ENCODE data around the gene HAUS3. TPM values are rescaled to one million over a fixed set of nuclear protein-coding genes. Genes with fewer than 3 reads are reported as not detected.

The HAUS3 gene
- total RNA-seq, 1 donor from 2014 or later, result 9.0 TPM

DNA sequence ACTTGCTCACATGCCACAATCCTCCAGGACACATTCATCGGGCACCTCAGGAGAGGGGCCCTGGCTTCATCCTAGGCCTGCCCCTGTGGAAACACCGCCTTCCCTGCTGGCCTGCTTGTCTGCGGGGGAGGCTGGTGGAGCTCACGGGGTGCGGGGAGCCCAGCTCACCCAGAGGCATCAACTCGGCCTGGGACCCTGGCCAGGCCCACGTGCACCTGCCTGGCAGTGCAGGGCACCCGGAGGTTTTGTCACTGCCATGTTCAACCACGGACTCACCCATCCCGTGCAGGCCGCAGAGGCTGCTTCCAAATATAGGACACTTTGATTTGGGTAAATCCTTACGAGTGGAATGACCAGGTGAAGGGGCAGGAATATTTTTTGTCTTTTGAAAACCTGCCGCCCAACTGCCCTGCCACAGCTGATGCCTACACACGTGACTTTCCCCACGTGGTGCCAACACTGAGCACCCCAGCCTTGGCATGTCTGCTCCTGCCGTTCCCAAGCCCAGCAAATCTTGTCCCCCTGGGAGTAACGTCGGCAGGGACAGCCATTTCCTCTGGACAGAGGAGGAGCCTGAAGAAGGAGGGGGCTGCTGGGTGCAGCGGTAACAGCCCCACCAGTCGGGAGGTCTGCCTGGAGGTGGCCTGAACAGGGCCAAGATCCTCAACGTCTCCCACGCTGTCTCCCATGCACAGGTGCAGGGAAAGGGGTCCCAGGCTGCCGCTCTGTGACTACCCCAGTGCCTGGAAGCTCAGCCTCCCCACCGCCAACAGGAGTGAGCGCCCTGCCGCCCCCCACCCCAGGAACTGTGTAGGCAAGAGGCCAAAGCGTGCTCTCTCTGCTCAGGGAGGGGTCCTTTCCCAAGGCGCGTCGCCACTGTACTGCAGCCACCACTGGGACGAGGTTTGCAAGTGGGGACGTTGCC is 11.5 kb upstream of the HAUS3 start:
- DNase-seq (ENCODE audit: low read depth, low spot score), result no peak

DNA sequence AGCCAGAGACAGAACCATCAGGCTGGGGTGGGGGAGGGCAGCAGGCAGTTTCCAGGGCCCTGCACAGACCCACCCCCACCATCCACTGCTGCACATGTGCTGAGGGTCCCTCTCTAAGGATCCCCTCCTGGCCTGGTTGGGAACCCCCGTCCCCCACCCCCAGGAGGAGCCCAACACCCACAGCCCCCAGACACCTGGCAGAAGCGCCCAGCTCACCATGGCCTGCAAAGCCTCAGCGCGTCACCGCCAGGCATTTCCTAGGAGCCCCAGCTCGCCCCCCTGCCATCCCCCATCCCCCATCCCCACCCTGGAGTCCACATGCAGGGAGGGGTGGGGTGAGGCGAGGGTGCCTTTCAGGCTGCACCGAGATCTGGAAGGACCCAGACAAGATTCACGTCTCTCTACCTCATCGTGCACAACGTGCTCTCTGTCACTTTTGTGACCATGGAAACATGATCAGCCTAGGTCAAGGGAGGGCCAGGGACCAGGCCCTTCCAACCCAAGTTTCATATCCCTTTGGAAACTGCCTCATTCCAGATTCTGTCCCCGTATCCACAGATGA is 10.7 kb upstream of the HAUS3 start:
- DNase-seq (ENCODE audit: low read depth, low spot score), result no peak

DNA sequence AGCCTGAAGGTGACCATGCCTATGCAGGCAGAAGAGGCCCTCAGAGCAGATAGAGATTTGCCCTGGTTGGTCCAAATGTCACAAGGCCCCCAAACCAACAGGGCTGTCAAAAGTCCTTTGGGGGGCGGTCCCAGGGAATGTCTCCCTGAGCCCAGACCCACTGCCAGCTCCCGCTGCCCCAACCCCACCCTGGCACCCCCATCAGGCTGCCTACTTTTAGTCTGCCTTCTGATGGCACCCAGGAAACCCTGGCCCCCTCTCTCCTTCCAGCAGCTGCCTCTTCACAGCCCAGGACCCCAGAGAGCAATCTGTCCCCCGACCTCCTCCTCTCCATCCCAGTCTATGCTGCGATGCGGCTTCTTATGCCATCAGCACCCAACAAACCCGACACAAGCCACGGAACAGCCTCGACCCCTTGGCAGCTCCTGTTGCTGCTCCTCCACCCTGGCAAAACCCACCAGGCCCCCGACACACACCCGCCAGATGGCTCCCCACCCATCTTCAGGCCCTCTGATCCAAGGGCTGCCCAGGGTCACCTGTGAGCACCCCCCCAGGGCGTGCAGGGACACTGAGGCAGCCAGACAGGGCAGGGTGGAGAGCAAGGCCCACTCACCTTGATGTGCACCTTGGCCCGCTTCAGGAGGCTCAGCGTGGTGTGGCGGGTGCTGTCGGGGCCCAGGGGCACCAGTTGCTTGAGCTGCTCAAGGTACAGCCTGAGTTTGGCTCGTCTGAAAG is 10.0 kb upstream of the HAUS3 start:
- DNase-seq (ENCODE audit: low read depth, low spot score), result no peak

DNA sequence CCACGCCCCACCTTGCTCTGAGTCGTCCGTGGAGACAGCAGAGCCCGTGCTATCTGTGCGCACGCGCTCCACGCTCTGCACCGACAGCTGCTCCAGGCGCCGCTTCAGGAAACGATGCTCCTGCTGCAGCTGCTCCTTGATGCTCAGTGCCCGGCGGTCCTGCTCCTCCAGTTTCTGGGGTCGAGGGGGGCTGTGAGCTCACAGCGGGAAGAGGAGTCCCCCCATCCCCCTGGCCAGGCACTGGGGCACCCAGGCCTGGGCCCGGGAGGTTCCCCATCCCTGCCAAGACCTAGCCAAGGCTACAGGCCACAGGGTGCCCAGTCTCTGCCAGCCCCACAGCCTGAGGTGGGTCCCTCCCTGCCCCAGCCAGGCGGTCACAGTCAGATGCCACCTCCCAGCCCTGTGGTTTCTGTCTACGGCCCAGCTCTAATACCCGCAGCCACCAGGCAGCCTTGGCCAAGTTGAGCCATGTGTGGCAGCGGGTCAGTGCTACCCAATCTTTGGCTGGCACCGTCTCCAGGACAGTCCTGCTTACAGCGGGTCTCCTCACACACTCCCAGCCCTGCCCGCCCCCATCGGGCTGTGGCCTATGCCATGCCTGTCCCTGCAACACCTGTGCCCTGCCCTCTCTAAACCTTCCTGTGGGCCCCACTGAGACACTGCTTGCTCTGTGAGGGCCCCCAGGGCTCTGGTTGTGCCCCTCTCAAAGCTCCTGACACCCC is 9.3 kb upstream of the HAUS3 start:
- DNase-seq (ENCODE audit: low read depth, low spot score), result no peak

DNA sequence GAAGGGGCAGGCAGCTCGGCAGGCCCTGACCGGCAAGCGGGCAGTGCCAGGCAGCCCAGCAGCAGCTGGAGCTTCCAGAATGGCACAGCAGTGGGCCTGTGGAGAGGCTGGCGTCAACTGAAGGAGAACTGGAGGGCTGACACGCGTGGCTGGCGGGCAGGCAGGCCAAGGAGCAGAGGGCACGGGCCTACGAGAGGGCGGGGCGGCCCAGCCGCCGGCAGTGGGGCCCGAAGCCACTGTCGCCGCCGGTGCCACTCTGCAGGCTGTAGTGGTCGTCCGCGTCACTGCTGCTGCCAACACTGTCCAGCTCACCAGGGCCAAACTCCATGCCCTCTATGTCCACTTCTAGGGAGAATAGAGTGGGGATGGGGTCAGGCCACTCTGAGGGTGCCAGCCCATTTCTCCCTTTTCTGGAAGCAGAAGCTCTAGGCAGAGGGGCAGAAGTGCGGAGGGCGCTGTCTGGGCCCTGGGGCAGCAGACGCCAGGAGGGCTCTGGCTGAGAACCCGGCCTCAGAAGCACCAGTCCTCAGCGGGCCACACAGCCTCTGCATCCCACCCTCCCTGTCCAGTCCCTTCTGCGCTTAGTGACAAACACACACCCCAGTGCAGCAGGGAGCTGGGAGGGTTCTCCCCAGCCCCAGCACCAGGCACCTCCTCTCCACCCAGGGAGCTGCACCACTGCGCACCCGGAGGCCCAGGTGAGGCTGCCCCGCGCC is 8.6 kb upstream of the HAUS3 start:
- DNase-seq (ENCODE audit: low read depth, low spot score), result no peak

DNA sequence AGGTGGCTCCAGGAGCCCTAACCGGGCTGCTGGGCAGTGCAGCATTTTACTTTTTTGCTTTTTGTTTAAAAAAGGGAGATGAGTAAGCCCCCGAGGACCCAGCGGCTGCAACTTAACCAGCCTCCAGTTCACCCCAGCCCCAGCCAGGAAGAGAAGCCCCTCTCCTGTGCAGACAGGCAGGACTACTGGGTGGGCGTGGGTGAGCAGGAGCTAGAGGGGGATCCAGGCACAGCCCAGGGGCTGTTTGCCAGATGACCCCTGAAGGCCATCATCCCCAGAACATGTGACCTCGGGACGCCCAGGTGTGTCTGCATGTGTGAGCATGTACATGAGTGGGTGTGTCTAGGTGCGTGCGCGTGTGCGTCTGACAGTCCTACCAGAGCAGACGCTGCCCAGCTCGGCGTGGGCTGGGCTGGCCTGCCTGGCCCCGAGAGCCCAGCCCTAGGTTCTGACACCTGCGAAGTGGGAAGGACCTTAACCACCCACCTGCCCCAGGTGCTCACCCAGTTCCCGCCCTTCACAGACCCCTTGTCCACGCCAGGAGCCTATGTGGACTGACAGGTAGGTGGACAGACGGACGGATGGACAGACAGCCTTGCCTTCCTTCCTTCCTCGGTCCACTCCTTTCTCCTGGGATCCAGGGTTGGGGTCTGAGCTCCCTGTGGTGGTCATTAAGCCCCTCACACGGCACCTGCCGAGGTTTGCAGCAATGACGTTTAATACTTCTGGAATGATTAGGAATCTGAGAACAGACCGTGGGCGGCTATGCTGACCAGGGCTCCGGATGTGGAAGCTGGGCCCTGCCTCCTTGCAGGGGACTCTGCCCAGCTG is 7.8 kb upstream of the HAUS3 start:
- no peak for DNase-seq (ENCODE audit: low read depth, low spot score)

DNA sequence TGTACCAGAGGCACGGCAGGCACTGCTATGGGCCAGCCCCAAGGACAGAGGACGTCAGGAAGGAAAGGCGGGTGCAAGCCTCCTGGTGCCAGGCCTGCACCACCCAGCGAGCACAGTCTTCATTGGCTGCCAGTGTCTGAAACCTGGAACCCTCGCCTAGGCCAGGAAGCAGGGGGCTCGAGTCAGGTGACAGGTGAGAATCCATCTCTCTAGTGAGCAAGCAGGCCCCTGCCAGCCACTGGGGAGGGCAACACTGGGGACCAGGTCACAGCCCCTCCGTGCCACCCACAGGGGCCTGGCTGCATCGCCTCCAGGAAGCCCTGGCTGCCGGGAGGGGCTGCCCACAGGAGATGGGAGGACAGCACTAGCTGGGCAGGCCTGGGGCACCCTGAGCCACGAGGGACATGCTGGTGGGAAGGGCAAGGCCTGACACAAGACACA is 6.9 kb upstream of the HAUS3 start:
- no peak for DNase-seq (ENCODE audit: low read depth, low spot score)

DNA sequence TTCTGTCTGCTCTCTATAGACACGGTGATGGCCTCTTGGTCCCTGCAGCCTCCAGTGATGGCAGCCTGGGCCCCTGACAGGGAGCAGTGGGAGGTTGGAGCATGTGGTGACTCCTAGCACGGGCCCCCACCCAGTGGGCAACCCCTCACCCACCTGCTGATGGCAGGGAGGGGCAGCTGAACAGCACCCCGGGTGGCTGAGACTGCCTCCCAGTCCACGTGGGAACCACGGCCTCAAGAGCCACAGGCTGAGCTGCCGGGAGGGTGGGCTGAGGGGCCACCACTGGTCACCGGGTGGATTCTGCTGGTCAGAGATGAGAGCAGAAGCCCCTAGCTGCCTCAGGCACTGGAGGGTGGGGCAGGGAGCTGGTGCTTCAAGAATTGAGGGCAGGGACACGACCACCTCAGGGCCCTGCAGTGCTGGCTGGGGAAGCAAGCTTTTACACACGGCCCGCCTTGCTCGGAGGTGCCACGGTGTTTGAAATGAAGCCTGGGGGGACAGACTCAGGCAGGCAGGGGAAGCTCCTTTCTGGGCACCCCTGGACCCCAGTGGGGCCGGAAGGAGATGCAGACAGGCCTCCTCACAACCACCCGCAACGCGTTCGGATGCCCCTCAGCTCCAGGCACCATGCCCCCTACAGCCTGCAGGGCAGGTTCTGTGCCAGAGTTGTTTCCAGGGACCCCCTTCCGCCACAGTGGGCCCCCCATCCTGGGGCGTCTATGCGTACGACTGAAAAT is 6.3 kb upstream of the HAUS3 start:
- DNase-seq (ENCODE audit: low read depth, low spot score), result no peak

DNA sequence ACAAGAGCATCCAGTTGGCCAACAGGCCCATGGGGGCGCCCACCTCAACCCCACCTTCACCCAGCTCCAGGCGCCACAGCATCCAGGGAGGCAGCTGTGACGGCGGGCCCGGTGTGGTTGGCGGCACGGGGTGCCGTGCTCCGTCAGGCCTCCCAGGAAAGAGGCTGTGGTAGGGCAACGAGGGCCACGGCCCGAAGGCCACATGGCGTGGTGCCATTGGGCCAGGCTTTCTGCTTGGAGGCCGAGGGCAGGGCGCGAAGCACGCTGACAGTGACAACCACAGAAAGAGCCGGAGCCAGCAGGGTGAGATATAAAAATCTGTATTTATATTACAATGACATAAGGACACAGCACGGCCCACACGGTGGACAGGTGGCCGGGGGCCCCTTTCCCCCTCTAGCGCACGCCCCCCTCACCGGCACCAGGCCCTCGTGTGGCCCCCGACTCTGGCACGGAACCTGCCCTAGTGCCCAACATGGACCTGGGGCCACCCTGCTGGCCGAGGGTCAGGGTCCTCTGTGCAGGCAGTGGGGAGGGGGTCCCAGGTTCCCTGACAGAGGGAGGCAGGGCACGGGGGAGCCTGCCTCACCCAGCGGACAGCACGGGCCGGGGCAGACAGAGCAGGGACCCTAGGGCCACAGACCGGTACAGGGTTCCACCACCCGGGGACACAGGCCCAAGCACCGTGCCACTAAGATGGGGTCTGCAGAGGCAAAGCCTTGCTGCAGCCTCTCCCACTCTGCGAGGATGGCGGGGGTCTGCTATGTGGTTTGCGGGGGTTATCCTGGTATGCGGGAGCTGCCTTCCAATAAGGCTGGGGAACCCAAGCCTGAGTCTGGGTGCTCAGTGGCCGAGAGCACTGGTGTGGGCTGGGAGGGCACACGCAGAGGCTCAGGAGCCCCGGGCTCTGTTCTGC is 5.5 kb upstream of the HAUS3 start:
- no peak for DNase-seq (ENCODE audit: low read depth, low spot score)

DNA sequence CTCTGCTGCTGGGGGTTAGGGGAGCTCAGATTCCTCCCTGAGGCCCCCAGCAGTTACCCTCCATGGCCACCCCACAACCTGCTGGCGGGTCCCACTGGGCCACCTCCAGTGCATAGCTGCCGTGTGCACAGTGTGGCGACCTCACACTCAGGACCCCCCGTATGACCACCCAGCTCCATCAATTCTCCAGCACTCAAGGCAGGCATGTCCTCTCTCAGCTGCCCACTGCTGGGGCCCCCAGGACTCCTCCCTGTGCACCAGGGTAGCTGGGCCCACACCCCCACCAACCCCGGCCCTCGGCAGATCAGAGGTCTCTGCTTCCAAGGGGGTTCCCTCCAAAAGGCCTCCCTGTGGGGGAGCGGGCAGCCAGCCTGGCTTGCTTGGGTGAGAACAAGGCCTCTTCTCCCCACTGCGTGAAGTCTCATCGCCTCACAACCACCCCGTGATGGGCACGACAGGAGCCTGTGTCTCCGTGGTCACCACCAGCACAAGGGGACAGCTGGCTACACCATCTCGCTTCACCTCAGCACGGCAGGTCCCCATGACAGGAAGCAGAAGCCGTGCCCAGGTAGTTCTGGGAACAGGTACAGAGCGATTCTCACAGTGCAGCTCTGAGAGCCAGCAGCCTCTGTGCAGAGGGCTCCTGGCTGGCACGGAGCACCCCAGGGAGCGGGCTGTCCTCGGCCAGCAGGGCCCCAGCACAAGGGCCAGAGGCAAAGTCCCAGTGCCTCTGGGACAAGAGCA is 4.6 kb upstream of the HAUS3 start:
- DNase-seq (ENCODE audit: low read depth, low spot score), result no peak

DNA sequence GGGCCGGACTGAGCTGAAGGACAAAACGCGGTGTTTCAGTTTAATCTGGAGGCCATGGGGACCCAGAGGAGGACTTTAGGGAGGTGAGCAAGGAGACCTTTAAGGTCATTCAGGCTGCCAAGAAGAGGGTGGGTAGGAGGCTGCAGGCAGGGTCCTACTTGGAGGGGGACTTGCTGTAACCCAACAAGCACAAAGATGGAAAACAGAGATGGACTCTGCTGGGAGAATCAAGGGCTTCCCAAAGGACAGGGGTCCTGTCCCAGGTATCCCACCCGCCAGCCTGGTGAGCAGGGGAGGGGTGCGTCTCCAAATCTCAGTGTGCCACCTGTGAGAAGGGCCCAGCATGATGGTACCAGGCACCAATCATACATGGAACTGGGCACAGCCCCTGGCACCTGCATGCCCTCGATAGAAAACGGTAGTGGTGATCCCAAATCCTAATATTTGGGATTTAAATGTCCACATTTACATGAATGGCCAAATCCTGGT is 3.9 kb upstream of the HAUS3 start:
- no peak for DNase-seq (ENCODE audit: low read depth, low spot score)

DNA sequence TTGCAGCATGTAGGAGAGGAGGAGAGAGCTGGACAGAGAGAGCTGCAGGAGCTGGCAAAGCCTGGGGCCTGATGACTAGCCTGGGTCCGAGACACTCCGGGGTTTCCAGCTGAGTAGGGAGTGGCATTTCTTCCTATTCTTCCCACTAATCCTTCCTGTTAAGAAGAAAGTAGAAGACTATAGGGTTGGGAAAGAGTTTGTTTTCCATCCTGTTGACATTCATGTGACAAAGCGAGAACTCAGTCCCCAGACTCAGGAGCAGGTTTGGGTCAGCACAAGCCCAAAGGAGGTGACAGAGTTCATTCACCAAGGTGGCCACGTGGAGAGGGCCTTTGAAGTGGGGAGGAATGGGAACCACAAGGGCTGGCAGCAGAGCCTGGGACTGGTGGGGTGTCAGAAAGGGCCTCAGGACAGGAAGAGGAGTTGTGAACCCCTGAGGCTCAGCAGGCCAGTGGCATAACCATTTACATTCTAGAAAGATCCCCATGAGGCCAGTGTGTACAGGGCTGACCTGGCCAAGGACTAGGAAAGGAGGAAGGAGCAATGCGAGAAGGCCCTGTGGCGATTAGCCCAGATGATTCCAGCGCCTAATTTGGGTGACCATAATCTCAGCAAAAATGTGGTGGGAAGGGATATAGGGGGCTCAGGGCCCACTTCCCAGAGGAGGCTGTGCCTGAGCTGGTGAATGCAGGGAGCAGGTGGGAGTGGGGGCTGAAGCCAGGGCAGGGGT is 3.3 kb upstream of the HAUS3 start:
- no peak for DNase-seq (ENCODE audit: low read depth, low spot score)

DNA sequence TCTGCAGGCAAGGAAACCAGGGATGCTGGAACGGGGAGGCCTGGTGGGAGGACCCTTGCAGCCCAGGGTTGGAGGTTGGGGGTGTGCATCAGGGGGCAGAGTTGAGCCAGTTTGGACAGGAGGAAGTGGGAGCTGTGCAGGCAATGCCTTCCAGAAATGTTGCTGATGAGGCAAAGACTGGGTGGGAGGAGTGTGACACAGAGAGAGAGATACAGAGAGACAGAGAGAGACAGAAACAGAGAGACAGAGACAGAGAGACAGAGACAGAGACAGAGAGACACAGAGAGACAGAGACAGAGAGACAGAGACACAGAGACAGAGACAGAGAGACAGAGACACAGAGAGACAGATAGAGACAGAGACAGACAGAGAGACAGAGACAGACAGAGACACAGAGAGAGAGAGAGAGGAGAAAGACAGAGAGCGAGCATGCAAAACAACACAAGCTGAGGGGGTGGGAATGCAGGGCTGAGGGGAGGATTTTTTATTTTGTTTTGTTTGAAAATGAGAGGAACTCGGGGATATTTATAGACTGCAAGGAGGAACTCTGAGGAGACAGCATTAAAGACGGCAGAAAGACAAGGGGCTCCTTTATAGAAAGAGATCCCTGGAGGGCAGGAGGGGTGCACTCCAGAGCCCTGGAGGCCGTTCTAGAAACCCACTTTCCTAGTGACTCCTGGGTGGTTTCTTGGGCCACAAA is 1.9 kb upstream of the HAUS3 start:
- DNase-seq (ENCODE audit: low read depth, low spot score), result no peak

DNA sequence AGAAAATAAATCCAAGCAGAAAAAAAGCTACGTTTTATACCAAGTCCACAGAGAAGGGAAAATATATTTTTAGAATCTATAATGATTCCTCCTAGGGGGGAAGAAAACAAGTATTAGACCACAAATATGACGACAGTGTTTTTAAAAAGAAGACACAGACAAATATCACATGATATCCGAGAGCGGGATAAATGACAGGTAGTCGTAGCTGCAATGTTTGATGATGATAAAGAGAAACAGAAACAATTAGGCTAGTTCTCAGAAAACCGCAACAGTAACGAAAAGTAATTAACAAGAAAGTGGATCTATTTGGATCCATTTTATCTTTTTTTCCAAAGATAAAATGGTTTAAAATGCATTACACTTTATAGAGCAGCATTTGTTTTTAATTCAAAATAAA is 918 bp downstream of the HAUS3 start:
- no peak for DNase-seq (ENCODE audit: low read depth, low spot score)

DNA sequence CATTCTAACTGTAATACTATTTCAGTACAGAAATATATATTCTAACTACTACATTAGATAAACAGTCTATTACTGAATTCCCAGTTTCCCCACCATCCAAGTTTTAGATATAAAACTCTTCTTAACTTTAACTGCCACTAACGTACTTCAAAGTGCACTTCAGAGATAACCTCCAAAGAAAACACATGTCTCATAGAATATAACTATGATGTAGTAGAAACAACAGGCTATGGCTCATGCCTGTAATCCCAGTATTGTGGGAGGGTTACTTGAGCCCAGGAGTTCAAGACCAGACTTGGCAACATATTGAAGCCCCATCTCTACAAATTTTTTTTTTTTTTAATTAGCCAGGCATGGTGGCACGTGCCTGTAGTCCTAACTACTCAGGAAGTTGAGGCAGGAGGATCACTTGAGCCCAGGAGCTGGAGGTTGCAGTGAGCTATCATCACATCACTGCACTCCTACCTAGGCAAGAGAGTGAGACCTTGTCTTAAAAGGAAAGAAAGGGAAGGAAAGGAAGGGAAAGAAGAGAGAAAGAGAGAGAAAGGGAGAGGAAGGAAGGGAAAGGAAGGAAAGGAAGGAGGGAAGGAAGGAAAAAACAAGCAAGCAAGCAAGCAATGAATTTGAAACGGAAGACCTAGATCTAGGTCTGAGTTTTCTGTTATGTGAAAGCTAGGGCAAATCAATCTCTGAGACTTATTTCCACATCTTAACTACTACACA is 4.8 kb downstream of the HAUS3 start:
- DNase-seq (ENCODE audit: low read depth, low spot score), result no peak

DNA sequence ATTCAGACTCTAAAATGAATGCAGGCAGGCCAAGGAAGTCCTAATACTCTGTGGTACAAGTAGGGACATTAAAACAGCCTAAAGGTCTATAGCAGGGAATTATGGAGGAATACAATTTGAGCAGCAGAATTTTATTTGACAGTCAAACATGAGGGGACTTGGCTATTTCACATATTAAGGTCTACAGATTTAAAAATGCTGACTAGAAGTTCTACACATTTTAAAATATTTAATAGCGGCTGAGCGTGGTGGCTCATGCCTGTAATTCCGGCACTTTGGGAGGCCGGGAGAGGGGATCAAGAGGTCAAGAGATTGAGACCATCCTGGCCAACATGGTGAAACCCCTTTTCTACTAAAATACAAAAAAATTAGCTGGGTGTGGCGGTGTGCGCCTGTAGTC is 10.8 kb downstream of the HAUS3 start:
- no peak for DNase-seq (ENCODE audit: low read depth, low spot score)
